ENCODE results near the gene GNPDA2.
A peak's percentile ranks its signal among the peaks of the same experiment; 100 is the strongest.
"Not testable (repeated sequence)": the region's sequence is repeated elsewhere in the genome, so short reads cannot be mapped to it uniquely, and the experiment has no call there.

Gene GNPDA2

GRCh38 chr4:44726038-44726871, at the start of gene GNPDA2:
Gene GNPDA2, minus strand, starts transcription at chr4:44726556. Its CDS starts 4,349 bp downstream, at chr4:44722207.
- DNase-seq (ENCODE audit: low read depth): peak; percentile 70
- H3K4me3 ChIP-seq (ENCODE audit: low read depth, low read length): peak within 1 kb of the TSS; percentile 65

GRCh38 chr4:44772340-44772739, 46.0 kb upstream of the GNPDA2 start:
- DNase-seq (ENCODE audit: low read depth): no peak
- H3K4me3 ChIP-seq (ENCODE audit: low read depth, low read length): no peak overlapping the region

- DNase-seq (ENCODE audit: low read depth): no peak
- H3K4me3 ChIP-seq (ENCODE audit: low read depth, low read length): no peak overlapping the region
Observed at GRCh38 chr4:44771789-44772188, 45.4 kb upstream of the GNPDA2 start.

GRCh38 chr4:44766453-44766852, 40.1 kb upstream of the GNPDA2 start:
- no peak for DNase-seq (ENCODE audit: low read depth)
- H3K4me3 ChIP-seq (ENCODE audit: low read depth, low read length): no peak overlapping the region

GRCh38 chr4:44765116-44765515, 38.8 kb upstream of the GNPDA2 start:
- no peak overlapping the region for H3K4me3 ChIP-seq (ENCODE audit: low read depth, low read length)
- no peak for DNase-seq (ENCODE audit: low read depth)

GRCh38 chr4:44761306-44761705, 35.0 kb upstream of the GNPDA2 start:
- no peak for DNase-seq (ENCODE audit: low read depth)
- H3K4me3 ChIP-seq (ENCODE audit: low read depth, low read length): no peak overlapping the region

- no peak for DNase-seq (ENCODE audit: low read depth)
- no peak overlapping the region for H3K4me3 ChIP-seq (ENCODE audit: low read depth, low read length)
Observed at GRCh38 chr4:44760142-44760898, 34.0 kb upstream of the GNPDA2 start.

GRCh38 chr4:44756559-44756958, 30.2 kb upstream of the GNPDA2 start:
- no peak overlapping the region for H3K4me3 ChIP-seq (ENCODE audit: low read depth, low read length)
- DNase-seq (ENCODE audit: low read depth): no peak

- DNase-seq (ENCODE audit: low read depth): no peak
- no peak overlapping the region for H3K4me3 ChIP-seq (ENCODE audit: low read depth, low read length)
Observed at GRCh38 chr4:44740201-44740600, 13.8 kb upstream of the GNPDA2 start.

GRCh38 chr4:44738615-44739014, 12.3 kb upstream of the GNPDA2 start:
- DNase-seq (ENCODE audit: low read depth): no peak
- no peak overlapping the region for H3K4me3 ChIP-seq (ENCODE audit: low read depth, low read length)

- no peak for DNase-seq (ENCODE audit: low read depth)
- no peak overlapping the region for H3K4me3 ChIP-seq (ENCODE audit: low read depth, low read length)
Observed at GRCh38 chr4:44736900-44737299, 10.5 kb upstream of the GNPDA2 start.

- not testable (repeated sequence) for DNase-seq (ENCODE audit: low read depth); H3K4me3 ChIP-seq (ENCODE audit: low read depth, low read length)
Observed at GRCh38 chr4:44728694-44729093, 2.3 kb upstream of the GNPDA2 start.

GRCh38 chr4:44727471-44727870, 1.1 kb upstream of the GNPDA2 start:
- no peak for DNase-seq (ENCODE audit: low read depth)
- no peak overlapping the region for H3K4me3 ChIP-seq (ENCODE audit: low read depth, low read length)

GRCh38 chr4:44725726-44726037, 674 bp downstream of the GNPDA2 start:
- no peak for DNase-seq (ENCODE audit: low read depth)
- peak overlapping the region; percentile 65 for H3K4me3 ChIP-seq (ENCODE audit: low read depth, low read length)

GRCh38 chr4:44725166-44725565, 1.2 kb downstream of the GNPDA2 start:
- DNase-seq (ENCODE audit: low read depth): no peak
- H3K4me3 ChIP-seq (ENCODE audit: low read depth, low read length): peak overlapping the region; percentile 65

- no peak overlapping the region for H3K4me3 ChIP-seq (ENCODE audit: low read depth, low read length)
- no peak for DNase-seq (ENCODE audit: low read depth)
Observed at GRCh38 chr4:44722001-44722400, 4.4 kb downstream of the GNPDA2 start.

GRCh38 chr4:44720371-44720770, 6.0 kb downstream of the GNPDA2 start:
- DNase-seq (ENCODE audit: low read depth): no peak
- no peak overlapping the region for H3K4me3 ChIP-seq (ENCODE audit: low read depth, low read length)

- no peak for DNase-seq (ENCODE audit: low read depth)
- no peak overlapping the region for H3K4me3 ChIP-seq (ENCODE audit: low read depth, low read length)
Observed at GRCh38 chr4:44716597-44716996, 9.8 kb downstream of the GNPDA2 start.

GRCh38 chr4:44713125-44713524, 13.2 kb downstream of the GNPDA2 start:
- no peak for DNase-seq (ENCODE audit: low read depth)
- no peak overlapping the region for H3K4me3 ChIP-seq (ENCODE audit: low read depth, low read length)

GRCh38 chr4:44704673-44705072, 21.7 kb downstream of the GNPDA2 start:
- no peak overlapping the region for H3K4me3 ChIP-seq (ENCODE audit: low read depth, low read length)
- DNase-seq (ENCODE audit: low read depth): no peak

- H3K4me3 ChIP-seq (ENCODE audit: low read depth, low read length): no peak overlapping the region
- no peak for DNase-seq (ENCODE audit: low read depth)
Observed at GRCh38 chr4:44701037-44701436, 25.3 kb downstream of the GNPDA2 start.

All from skeletal muscle cell (primary cell).